SK-N-SH (cell line): ENCODE measurements around the gene ANO6. TPM values are rescaled to one million over a fixed set of nuclear protein-coding genes. Genes with fewer than 3 reads are reported as not detected.
A peak's percentile ranks its signal among the peaks of the same experiment; 100 is the strongest.

Experiments used
- CTCF ChIA-PET: fragments of 300-600, 350-600 bp; formaldehyde crosslinking; extraction: SDS; loops from one replicate; lab custom pipeline; 2021; lab: Yijun Ruan, JAX
- POLR2A ChIA-PET: fragments of 350-600 bp; sonication (Branson Sonifier 250); formaldehyde crosslinking; extraction: SDS; loops from one replicate; lab custom pipeline; 2020; ENCODE audit warnings: antibody characterized with exemption, inconsistent platforms; lab: Yijun Ruan, JAX
- DNase-seq: peaks from one replicate; pipeline ENCODE4 v3.0.0; 2012
- H2AFZ ChIP-seq: fragments of 200-600 bp; sonication (generic); 2 replicates; pipeline ENCODE4 v1.8.1; 2016; ENCODE audit warnings: antibody characterized with exemption, mild to moderate bottlenecking, low read depth
- H3F3A ChIP-seq: fragments of 200-600 bp; sonication (generic); replicated peaks from 2 replicates; pipeline ENCODE3; 2016; ENCODE audit warnings: antibody characterized with exemption, mild to moderate bottlenecking; ENCODE audit not compliant: insufficient read depth
- H3K27ac ChIP-seq, 2 experiments: fragments of 200-500 bp in 1 of 2; fragments of 200-600 bp in 1 of 2; sonication (Bioruptor generic) in 1 of 2; sonication (generic), shearing (Covaris generic) in 1 of 2; 2 replicates each; pipeline versions ENCODE4 v1.5.1 to v1.6.1; 2014 to 2016; ENCODE audit warnings: low read depth in 2 of 2, inconsistent platforms in 1 of 2, low read length in 1 of 2, mild to moderate bottlenecking in 1 of 2, mixed read lengths in 1 of 2
- H3K27me3 ChIP-seq: fragments of 200-600 bp; sonication (generic), shearing (Covaris generic); 2 replicates; pipeline ENCODE4 v1.6.1; 2016; ENCODE audit warnings: mixed run types; ENCODE audit not compliant: insufficient read depth
- H3K36me3 ChIP-seq, 2 experiments: fragments of 200-500 bp in 1 of 2; fragments of 200-600 bp in 1 of 2; sonication (Bioruptor generic) in 1 of 2; sonication (generic) in 1 of 2; replicated peaks in 1 of 2; 2 replicates each; pipeline versions ENCODE3 to v1.5.1; 2014 to 2016; ENCODE audit warnings: low read length in 1 of 2, mild to moderate bottlenecking in 1 of 2; ENCODE audit not compliant: insufficient read depth in 2 of 2, control insufficient read depth in 1 of 2
- H3K4me1 ChIP-seq, 2 experiments: fragments of 200-500 bp in 1 of 2; fragments of 200-600 bp in 1 of 2; sonication (Bioruptor generic) in 1 of 2; sonication (generic), shearing (Covaris generic) in 1 of 2; 2 replicates each; pipeline versions ENCODE4 v1.5.1 to v1.6.1; 2014 to 2016; ENCODE audit warnings: low read depth in 1 of 2, low read length in 1 of 2, mixed run types in 1 of 2; ENCODE audit not compliant: insufficient read depth in 2 of 2, control insufficient read depth in 1 of 2
- H3K4me2 ChIP-seq: fragments of 200-600 bp; sonication (generic), shearing (Covaris generic); 2 replicates; pipeline ENCODE4 v1.6.1; 2017; ENCODE audit warnings: mixed run types
- H3K4me3 ChIP-seq, 2 experiments: fragments of 200-500 bp in 1 of 2; fragments of 200-600 bp in 1 of 2; sonication (Bioruptor generic) in 1 of 2; sonication (generic), shearing (Covaris generic) in 1 of 2; 2 replicates each; pipeline versions ENCODE4 v1.5.1 to v1.8.1; 2014 to 2016; ENCODE audit warnings: low read depth in 2 of 2, inconsistent platforms in 1 of 2, low read length in 1 of 2, mild to moderate bottlenecking in 1 of 2, mixed read lengths in 1 of 2, moderate library complexity in 1 of 2
- H3K79me2 ChIP-seq: fragments of 200-600 bp; sonication (generic); 2 replicates; pipeline ENCODE4 v1.8.1; 2017; ENCODE audit warnings: mild to moderate bottlenecking; ENCODE audit not compliant: insufficient read depth
- H3K9ac ChIP-seq: fragments of 200-600 bp; sonication (generic); 2 replicates; pipeline ENCODE4 v1.6.1; 2017; ENCODE audit warnings: mixed run types
- H3K9me2 ChIP-seq: fragments of 200-600 bp; sonication (generic); 2 replicates; pipeline ENCODE4 v1.6.1; 2017; ENCODE audit warnings: mixed run types
- H3K9me3 ChIP-seq: fragments of 200-600 bp; sonication (generic); 2 replicates; pipeline ENCODE4 v1.6.1; 2017; ENCODE audit warnings: mixed run types, mild to moderate bottlenecking, moderate library complexity
- H4K20me1 ChIP-seq: fragments of 200-600 bp; sonication (generic); 2 replicates; pipeline ENCODE4 v1.6.1; 2017; ENCODE audit warnings: mild to moderate bottlenecking, mixed run types; ENCODE audit not compliant: insufficient read depth
- CHD2 ChIP-seq: fragments of 150-350 bp; IDR thresholded peaks from 2 replicates; pipeline ENCODE4 v1.6.1; 2018; ENCODE audit warnings: low read length; ENCODE audit not compliant: partially characterized antibody
- EP300 ChIP-seq, 2 experiments: IDR thresholded peaks; 2 replicates each; pipeline versions ENCODE4 v1.4.0 to v1.6.1; 2012; ENCODE audit warnings: borderline replicate concordance in 1 of 2, low read depth in 1 of 2, low read length in 1 of 2
- NFIC ChIP-seq: IDR thresholded peaks from 2 replicates; pipeline ENCODE4 v1.4.0; 2012; ENCODE audit warnings: borderline replicate concordance
- RAD21 ChIP-seq: IDR thresholded peaks from 2 replicates; pipeline ENCODE4 v1.6.1; 2012; ENCODE audit warnings: mild to moderate bottlenecking, low read length
- SIN3A ChIP-seq: IDR thresholded peaks from 2 replicates; pipeline ENCODE4 v1.6.1; 2012; ENCODE audit warnings: low read depth, mild to moderate bottlenecking, low read length, moderate library complexity, borderline replicate concordance
- SMC3 ChIP-seq: IDR thresholded peaks from 2 replicates; pipeline ENCODE4 v1.6.1; 2012; ENCODE audit warnings: low read depth, low read length, improper control_type of control experiment
- TAF1 ChIP-seq: IDR thresholded peaks from 2 replicates; pipeline ENCODE4 v1.6.1; 2012; ENCODE audit warnings: low read depth, mild to moderate bottlenecking, low read length, moderate library complexity, borderline replicate concordance
- TEAD4 ChIP-seq: IDR thresholded peaks from 2 replicates; pipeline ENCODE4 v1.4.0; 2012; ENCODE audit warnings: mild to moderate bottlenecking, borderline replicate concordance; ENCODE audit not compliant: insufficient read depth
- WGBS: methylation state at CpG from one replicate; pipeline ENCODE4 v1.1.6; 2017; ENCODE audit warnings: low lambda C conversion rate; 5-methylcytosine and 5-hydroxymethylcytosine counted together
- polyA plus RNA-seq, 3 experiments: library from polyadenylated mRNA; depleted of rRNA; stranded (reverse); fragments of >200 nt; gene quantifications; 2 replicates each; pipeline ENCODE4 v1.2.3, GENCODE V29; 2012
- TF ChIP-seq, protein P1 (sequence below): IDR thresholded peaks from 2 replicates; pipeline ENCODE4 v1.4.0; 2012; ENCODE audit warnings: low read depth, borderline replicate concordance
- TF ChIP-seq, protein P2 (sequence below): fragments of 150-350 bp; IDR thresholded peaks from 2 replicates; pipeline ENCODE4 v1.6.1; 2017; ENCODE audit warnings: antibody characterized with exemption, low read length, low read depth, borderline replicate concordance
- TF ChIP-seq, protein P3 (sequence below): IDR thresholded peaks from 2 replicates; pipeline ENCODE4; 2012

ANO6 gene
- polyA plus RNA-seq, 1 of the 3 experiments (the other 2 are of a cell fraction): 20.1 TPM

DNA sequence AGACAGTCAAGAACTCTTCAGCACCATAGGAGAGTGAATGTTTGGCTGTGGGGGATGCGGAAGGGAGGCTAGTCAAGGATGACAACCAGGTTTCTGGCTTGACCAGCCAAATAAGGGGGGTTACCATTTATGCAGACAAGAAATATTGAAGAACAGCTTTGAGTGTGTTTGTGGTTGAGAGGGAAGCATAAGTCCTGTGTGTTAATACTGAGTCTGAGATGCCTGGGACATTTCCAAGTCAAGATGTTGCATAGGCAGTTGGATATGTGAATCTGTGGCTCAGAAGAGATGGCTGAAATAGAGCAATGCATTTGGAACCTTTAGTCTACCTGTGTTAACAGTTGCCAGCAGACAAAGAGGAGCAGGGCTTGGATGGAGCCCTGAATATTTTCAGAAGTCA is 66.1 kb downstream of the ANO6 start (continued):
- TF ChIP-seq, protein P1, sequence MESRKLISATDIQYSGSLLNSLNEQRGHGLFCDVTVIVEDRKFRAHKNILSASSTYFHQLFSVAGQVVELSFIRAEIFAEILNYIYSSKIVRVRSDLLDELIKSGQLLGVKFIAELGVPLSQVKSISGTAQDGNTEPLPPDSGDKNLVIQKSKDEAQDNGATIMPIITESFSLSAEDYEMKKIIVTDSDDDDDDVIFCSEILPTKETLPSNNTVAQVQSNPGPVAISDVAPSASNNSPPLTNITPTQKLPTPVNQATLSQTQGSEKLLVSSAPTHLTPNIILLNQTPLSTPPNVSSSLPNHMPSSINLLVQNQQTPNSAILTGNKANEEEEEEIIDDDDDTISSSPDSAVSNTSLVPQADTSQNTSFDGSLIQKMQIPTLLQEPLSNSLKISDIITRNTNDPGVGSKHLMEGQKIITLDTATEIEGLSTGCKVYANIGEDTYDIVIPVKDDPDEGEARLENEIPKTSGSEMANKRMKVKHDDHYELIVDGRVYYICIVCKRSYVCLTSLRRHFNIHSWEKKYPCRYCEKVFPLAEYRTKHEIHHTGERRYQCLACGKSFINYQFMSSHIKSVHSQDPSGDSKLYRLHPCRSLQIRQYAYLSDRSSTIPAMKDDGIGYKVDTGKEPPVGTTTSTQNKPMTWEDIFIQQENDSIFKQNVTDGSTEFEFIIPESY: no peak

DNA sequence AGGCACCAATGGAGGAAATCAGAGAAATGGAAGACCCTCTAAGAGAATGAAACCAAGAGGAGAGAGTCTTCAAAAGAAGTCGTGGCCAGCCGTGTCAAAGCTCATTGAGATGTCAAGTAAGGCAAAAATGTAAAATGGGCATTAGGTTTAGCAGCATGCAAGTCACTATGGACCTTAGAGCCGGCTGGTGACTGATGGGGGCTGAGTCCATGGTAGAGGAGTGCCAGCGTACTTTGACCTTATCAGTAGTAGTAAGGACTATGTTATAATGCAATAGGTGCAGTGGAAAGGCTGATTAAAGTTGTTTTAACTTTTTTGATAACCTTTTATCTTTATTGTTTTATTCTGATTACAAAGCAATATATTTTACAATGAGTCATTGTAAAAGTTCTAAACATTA is 66.5 kb downstream of the ANO6 start:
- Histone ChIP-seq H3K4me3 (no peak overlapping the region), H3K4me2 (no peak overlapping the region), H3K36me3 (peaks cover 4 to 9% of the 10 kb centered on the region in 2 experiments), H3K9ac (no peak overlapping the region), H3F3A (peaks cover 26% of the 10 kb centered on the region), H3K79me2 (peaks cover 80% of the 10 kb centered on the region), H3K9me2 (no peaks in the 10 kb centered on the region), H3K4me1 (peaks cover 11 to 25% of the 10 kb centered on the region in 2 experiments), H2AFZ (no peak overlapping the region), H4K20me1 (no peaks in the 10 kb centered on the region), H3K9me3 (no peaks in the 10 kb centered on the region), H3K27ac (peak overlapping the region in 1 of 2 experiments; percentile 94; a peak in 2 of 4 replicates), H3K27me3 (no peaks in the 10 kb centered on the region)
- WGBS: 94% methylated on average over 4 of the region's 4 CpGs
- ChIA-PET POLR2A (no interaction called here), CTCF (interaction anchor here (0.9 to 1.2 kb wide), 2 partner anchors 31 to 64 kb away, joined by 3 read pairs; no protein-coding TSS in a partner anchor)
- TF ChIP-seq TEAD4 (no peak), EP300 (IDR thresholded peaks at IDR 0.05; ENCODE audit: borderline replicate concordance in 1 of 2, low read depth in 1 of 2, low read length in 1 of 2) (no peak), SMC3 (no peak), RAD21 (no peak), NFIC (no peak), CHD2 (no peak), TAF1 (no peak), SIN3A (no peak)
- TF ChIP-seq, protein P2, sequence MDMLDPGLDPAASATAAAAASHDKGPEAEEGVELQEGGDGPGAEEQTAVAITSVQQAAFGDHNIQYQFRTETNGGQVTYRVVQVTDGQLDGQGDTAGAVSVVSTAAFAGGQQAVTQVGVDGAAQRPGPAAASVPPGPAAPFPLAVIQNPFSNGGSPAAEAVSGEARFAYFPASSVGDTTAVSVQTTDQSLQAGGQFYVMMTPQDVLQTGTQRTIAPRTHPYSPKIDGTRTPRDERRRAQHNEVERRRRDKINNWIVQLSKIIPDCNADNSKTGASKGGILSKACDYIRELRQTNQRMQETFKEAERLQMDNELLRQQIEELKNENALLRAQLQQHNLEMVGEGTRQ: no peak
- TF ChIP-seq, protein P3, sequence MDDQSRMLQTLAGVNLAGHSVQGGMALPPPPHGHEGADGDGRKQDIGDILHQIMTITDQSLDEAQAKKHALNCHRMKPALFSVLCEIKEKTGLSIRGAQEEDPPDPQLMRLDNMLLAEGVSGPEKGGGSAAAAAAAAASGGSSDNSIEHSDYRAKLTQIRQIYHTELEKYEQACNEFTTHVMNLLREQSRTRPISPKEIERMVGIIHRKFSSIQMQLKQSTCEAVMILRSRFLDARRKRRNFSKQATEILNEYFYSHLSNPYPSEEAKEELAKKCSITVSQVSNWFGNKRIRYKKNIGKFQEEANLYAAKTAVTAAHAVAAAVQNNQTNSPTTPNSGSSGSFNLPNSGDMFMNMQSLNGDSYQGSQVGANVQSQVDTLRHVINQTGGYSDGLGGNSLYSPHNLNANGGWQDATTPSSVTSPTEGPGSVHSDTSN: no peak
- DNase-seq: no peak
